Common myeloid progenitor, CD34-positive (primary cell): ENCODE results near the gene SPG7.

Experiments used
- CTCF ChIA-PET: fragments of 350-600 bp; sonication (Branson Sonifier 250); formaldehyde crosslinking; loops from one replicate; lab custom pipeline; 2021; ENCODE audit warnings: antibody characterized with exemption; lab: Charles Lee
- POLR2A ChIA-PET: fragments of 350-600 bp; sonication (Branson Sonifier 250); formaldehyde crosslinking; loops from one replicate; lab custom pipeline; 2021; ENCODE audit warnings: antibody characterized with exemption; lab: Charles Lee
- DNase-seq, 3 donors: peaks; one replicate each; pipeline versions ENCODE4 v3.0.0 to v3.0.0-alpha.2; 2013
- H3K27ac ChIP-seq, 2 experiments: 1 replicate in 1 of 2; 2 replicates in 1 of 2; pipeline ENCODE4 v1.7.0; 2013; ENCODE audit warnings: inconsistent platforms in 2 of 2, low read length in 2 of 2, mild to moderate bottlenecking in 2 of 2, low read depth in 1 of 2, moderate library complexity in 1 of 2; ENCODE audit not compliant: severe bottlenecking in 2 of 2, insufficient read depth in 1 of 2, poor library complexity in 1 of 2
- H3K27me3 ChIP-seq, 5 experiments: replicated peaks in 2 of 5; 1 replicate in 3 of 5; 2 replicates in 2 of 5; pipeline versions ENCODE4 v1.6.1 to v1.7.0; 2013; ENCODE audit warnings: low read length in 4 of 5, mild to moderate bottlenecking in 2 of 5, moderate library complexity in 2 of 5, inconsistent platforms in 1 of 5; ENCODE audit not compliant: insufficient read depth in 5 of 5, control insufficient read depth in 4 of 5
- H3K36me3 ChIP-seq, 4 experiments: 1 replicate in 2 of 4; 2 replicates in 2 of 4; pipeline versions ENCODE4 v1.6.1 to v1.7.0; 2013; ENCODE audit warnings: low read length in 3 of 4, control low read depth in 1 of 4, mild to moderate bottlenecking in 1 of 4; ENCODE audit not compliant: control insufficient read depth in 4 of 4, insufficient read depth in 4 of 4
- H3K4me1 ChIP-seq, 4 experiments: 1 replicate in 3 of 4; 2 replicates in 1 of 4; pipeline versions ENCODE4 v1.6.1 to v1.7.1; 2013; ENCODE audit warnings: low read length in 3 of 4, mild to moderate bottlenecking in 3 of 4, control low read depth in 1 of 4, inconsistent platforms in 1 of 4, moderate library complexity in 1 of 4; ENCODE audit not compliant: control insufficient read depth in 4 of 4, insufficient read depth in 4 of 4; ENCODE audit errors: control extremely low read depth in 1 of 4
- H3K4me3 ChIP-seq, 7 experiments: 1 replicate in 4 of 7; 2 replicates in 3 of 7; pipeline versions ENCODE4 v1.5.1 to v1.7.0; 2013; ENCODE audit warnings: mild to moderate bottlenecking in 7 of 7, low read length in 6 of 7, moderate library complexity in 6 of 7, inconsistent platforms in 2 of 7, low read depth in 2 of 7, control low read depth in 1 of 7; ENCODE audit not compliant: insufficient read depth in 4 of 7, control insufficient read depth in 1 of 7; ENCODE audit errors: extremely low read depth in 1 of 7
- H3K9me3 ChIP-seq, 5 experiments: 1 replicate in 4 of 5; 2 replicates in 1 of 5; pipeline versions ENCODE4 v1.6.1 to v1.7.1; 2013; ENCODE audit warnings: low read length in 4 of 5, mild to moderate bottlenecking in 2 of 5, inconsistent platforms in 1 of 5, low read depth in 1 of 5, moderate library complexity in 1 of 5; ENCODE audit not compliant: control insufficient read depth in 4 of 5, insufficient read depth in 2 of 5; ENCODE audit errors: control extremely low read depth in 1 of 5
- WGBS: methylation state at CpG from one replicate; pipeline ENCODE4 v1.1.5; 2013; ENCODE audit not compliant: insufficient coverage; 5-methylcytosine and 5-hydroxymethylcytosine counted together

Gene SPG7

DNA sequence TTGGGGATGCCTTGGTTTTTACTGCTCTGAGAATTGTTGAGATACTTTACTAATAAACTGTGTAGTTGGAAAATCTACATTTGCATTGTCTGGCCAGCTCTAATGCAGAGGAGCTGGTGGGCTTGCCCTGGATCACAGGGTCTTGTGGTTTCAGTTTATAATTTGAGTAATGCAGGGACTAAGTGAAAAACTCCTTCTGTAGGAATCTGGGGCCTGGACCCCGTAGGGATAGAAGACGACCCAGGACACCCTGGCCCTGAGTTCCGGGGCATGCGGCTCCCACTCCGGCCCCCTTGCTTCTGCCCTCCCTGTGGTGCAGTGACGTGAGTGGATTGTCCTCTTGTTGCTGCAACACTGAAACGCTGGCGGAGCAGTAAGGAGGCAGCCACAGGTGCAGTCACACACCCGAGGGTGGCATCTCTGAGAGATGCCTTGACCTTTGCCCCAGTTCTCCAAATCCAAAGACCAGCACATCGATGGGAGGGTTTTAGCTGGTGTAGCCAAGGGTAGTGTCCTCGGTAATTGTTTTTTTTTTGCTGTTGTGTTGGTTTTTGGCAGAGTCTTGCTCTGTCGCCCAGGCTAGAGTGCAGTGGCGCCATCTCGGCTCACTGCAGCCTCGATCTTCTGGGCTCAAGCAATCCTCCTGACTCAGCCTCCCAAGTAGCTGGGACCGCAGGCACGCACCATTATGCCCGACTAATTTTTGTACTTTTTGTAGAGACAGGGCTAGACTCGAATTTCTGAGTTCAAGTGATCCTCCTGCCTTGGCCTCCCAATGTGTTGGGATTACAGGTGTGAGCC lies 49.7 kb downstream of the SPG7 start:
- H3K4me3 ChIP-seq, result no peak overlapping the region
- peaks cover 0 to 42% (median 33%) of the 10 kb centered on the region in 4 experiments for H3K4me1 ChIP-seq
- no peaks in the 10 kb centered on the region for H3K27me3 ChIP-seq
- POLR2A ChIA-PET, result interaction anchor here (1.0 kb wide), 1 partner anchor 18 kb away, joined by 3 read pairs; no protein-coding TSS in a partner anchor
- no peaks in the 10 kb centered on the region for H3K9me3 ChIP-seq
- no peak overlapping the region for H3K27ac ChIP-seq
- CTCF ChIA-PET, result interaction anchor here (0.6 to 3.2 kb wide), 16 partner anchors 9 to 236 kb away, joined by 3 to 12 read pairs (median 4); no protein-coding TSS in a partner anchor
- no peak for DNase-seq
- peaks cover 4 to 50% (median 35%) of the 10 kb centered on the region in 4 experiments for H3K36me3 ChIP-seq
- WGBS, result 96% methylated on average over 14 of the region's 19 CpGs

DNA sequence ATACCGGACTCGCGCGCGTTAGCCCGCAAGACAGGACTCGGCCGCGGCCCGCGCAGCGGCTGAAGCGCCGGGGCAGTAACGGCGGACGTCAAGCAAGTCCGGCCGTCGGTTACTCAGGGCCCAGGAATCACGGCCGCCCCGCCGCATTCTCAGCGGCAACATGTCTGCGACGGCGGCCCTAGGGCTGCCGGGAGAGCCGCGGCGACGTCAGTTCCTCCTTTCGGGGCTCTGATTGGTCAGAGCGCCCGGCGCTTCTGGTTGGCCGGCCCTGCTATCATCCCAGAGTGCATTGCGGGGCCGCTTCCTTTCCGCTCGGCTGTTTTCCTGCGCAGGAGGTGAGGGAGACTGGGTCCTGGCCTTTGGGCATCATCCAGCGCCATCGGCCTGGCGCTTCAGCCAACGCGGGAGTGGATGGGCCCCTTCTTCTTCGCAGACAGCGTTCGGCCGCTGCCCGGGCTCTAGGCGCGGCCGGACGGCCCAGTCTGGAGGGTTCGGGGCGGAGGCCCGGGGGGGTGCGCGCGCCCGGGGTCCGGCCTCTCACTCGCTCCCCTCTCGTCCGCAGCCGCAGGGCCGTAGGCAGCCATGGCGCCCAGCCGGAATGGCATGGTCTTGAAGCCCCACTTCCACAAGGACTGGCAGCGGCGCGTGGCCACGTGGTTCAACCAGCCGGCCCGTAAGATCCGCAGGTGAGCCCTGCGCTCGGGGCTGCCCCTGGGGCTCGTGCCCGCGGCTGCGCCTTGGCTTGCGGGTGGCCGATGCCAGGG lies 52.4 kb downstream of the SPG7 start, which contains the start of gene RPL13:
TSS of gene RPL13 (plus strand) at position 305 of the 764 bp plus-strand sequence. CDS start at position 583, 278 bp downstream.
- CTCF ChIA-PET, result interaction anchor here (1.7 kb wide), 1 partner anchor 21 kb away, joined by 5 read pairs; no protein-coding TSS in a partner anchor
- H3K4me3 ChIP-seq, result peak within 1 kb of the TSS; percentile 79 to 96 (median 89)
- DNase-seq, result peak; percentile 93 to 97 (median 96)
- H3K27ac ChIP-seq, result peak within 1 kb of the TSS; percentile 84 to 94
- no peaks in the 10 kb centered on the region for H3K9me3 ChIP-seq
- peaks cover 0 to 68% (median 57%) of the 10 kb centered on the region in 4 experiments for H3K4me1 ChIP-seq
- POLR2A ChIA-PET, result no interaction called here
- under 1% methylated on average over 72 of the region's 87 CpGs for WGBS
- H3K36me3 ChIP-seq, result peaks cover 7 to 51% (median 38%) of the 10 kb centered on the region in 4 experiments
- no peaks in the 10 kb centered on the region for H3K27me3 ChIP-seq

DNA sequence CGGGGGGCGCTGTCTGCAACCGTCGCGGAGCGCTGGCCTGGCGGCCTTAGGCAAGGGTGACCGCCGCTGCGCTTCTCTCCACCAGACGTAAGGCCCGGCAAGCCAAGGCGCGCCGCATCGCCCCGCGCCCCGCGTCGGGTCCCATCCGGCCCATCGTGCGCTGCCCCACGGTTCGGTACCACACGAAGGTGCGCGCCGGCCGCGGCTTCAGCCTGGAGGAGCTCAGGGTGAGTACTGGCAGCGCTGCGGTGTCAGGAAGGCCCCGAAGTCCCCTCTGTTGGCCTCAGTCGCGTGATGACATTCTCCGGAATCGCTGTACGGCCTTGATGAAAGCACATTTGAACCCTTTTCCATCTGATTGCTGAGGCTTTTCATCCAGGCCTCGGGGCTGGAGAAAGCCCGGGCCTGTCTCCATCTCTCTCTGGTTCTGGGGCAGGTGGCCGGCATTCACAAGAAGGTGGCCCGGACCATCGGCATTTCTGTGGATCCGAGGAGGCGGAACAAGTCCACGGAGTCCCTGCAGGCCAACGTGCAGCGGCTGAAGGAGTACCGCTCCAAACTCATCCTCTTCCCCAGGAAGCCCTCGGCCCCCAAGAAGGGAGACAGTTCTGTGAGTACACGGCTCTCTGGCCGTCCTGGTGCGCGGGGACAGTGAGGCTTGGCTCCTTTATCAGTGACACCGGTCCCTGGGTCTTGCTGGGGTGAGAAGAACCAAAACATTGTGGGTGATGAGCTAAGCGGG lies 53.1 kb downstream of the SPG7 start:
- WGBS, result 8% methylated on average over 47 of the region's 58 CpGs
- Histone ChIP-seq H3K27me3 (no peaks in the 10 kb centered on the region), H3K9me3 (no peaks in the 10 kb centered on the region), H3K36me3 (peaks cover 5 to 44% (median 35%) of the 10 kb centered on the region in 4 experiments), H3K4me1 (peaks cover 0 to 69% (median 63%) of the 10 kb centered on the region in 4 experiments), H3K4me3 (peak overlapping the region; percentile 79 to 96 (median 89)), H3K27ac (peak overlapping the region; percentile 84 to 94)
- CTCF ChIA-PET, result no interaction called here
- DNase-seq, result peak in 1 of 3 donors; percentile 20
- POLR2A ChIA-PET, result no interaction called here

DNA sequence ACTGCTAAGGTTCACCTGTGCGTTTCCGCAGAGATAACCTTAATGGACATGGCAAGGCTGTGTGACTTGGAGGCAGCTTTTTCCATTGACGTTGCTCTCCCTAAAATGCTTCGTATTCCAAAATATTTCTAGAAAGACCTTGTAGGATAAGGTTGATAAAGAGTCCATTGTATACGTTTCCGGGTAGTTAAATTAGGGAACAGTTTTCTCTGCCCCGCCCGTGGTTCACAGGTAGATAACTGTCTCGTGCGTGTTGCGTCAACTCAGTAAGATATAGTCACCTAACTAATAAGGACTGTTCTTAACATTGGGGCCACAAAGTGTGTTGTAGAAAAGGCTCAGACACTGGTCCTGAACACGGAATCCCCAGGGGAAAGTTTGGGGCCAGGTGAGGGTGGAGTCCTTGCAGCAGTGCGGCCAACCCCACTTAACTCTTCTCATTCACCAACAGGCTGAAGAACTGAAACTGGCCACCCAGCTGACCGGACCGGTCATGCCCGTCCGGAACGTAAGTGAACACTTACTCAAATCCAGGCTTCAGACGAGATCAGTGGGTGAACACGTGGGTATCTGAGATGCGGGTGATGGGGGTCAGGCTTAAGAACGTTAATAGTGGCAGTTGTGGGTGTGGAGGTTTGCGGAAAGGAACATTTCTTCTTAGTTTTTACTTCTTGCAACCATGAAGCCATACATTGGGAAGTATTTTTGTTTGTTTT lies 53.8 kb downstream of the SPG7 start:
- Histone ChIP-seq H3K27ac (peak overlapping the region; percentile 84 to 94), H3K36me3 (peaks cover 5 to 42% (median 33%) of the 10 kb centered on the region in 4 experiments), H3K9me3 (no peaks in the 10 kb centered on the region), H3K4me3 (peak overlapping the region; percentile 79 to 96 (median 89)), H3K4me1 (peaks cover 0 to 64% (median 60%) of the 10 kb centered on the region in 4 experiments), H3K27me3 (no peaks in the 10 kb centered on the region)
- no peak for DNase-seq
- WGBS, result 81% methylated on average over 15 of the region's 23 CpGs
- ChIA-PET POLR2A (no interaction called here), CTCF (interaction anchor here (1.2 kb wide), 1 partner anchor 54 kb away, joined by 3 read pairs; the partner anchor contains the start of gene SPG7)

DNA sequence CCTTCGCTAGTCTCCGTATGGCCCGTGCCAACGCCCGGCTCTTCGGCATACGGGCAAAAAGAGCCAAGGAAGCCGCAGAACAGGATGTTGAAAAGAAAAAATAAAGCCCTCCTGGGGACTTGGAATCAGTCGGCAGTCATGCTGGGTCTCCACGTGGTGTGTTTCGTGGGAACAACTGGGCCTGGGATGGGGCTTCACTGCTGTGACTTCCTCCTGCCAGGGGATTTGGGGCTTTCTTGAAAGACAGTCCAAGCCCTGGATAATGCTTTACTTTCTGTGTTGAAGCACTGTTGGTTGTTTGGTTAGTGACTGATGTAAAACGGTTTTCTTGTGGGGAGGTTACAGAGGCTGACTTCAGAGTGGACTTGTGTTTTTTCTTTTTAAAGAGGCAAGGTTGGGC lies 54.7 kb downstream of the SPG7 start:
- Histone ChIP-seq H3K9me3 (no peaks in the 10 kb centered on the region), H3K4me3 (no peak overlapping the region), H3K27ac (no peak overlapping the region), H3K27me3 (no peaks in the 10 kb centered on the region), H3K4me1 (peaks cover 0 to 55% (median 52%) of the 10 kb centered on the region in 4 experiments), H3K36me3 (peaks cover 5 to 41% (median 35%) of the 10 kb centered on the region in 4 experiments)
- WGBS, result 70% methylated on average over 4 of the region's 12 CpGs
- POLR2A ChIA-PET, result interaction anchor here (1.5 kb wide), 1 partner anchor 14 kb away, joined by 3 read pairs; no protein-coding TSS in a partner anchor
- DNase-seq, result no peak
- CTCF ChIA-PET, result interaction anchor here (1.2 kb wide), 1 partner anchor 55 kb away, joined by 3 read pairs; the partner anchor contains the start of gene SPG7
